Activated CD8-positive, alpha-beta T cell treated with anti-CD3 and anti-CD28 coated beads, Interleukin-2, amount 10 ng/mL, durations not matched to agents 7 days and 5 days (primary cell): ENCODE measurements around the gene CPNE2. TPM values are rescaled to one million over a fixed set of nuclear protein-coding genes. Genes with fewer than 3 reads are reported as not detected.

Experiments
- ATAC-seq: fragments of 150-1000 bp; cut with Tn5 transposase; one replicate; pipeline ENCODE4 v1.10.0; 2021; ENCODE audit warnings: moderate library complexity
- CTCF ChIA-PET: fragments of 350-600 bp; sonication (Branson Sonifier 250); formaldehyde crosslinking; loops from one replicate; lab custom pipeline; 2021; ENCODE audit warnings: antibody characterized with exemption; lab: Charles Lee
- POLR2A ChIA-PET: fragments of 350-600 bp; sonication (Branson Sonifier 250); formaldehyde crosslinking; loops from one replicate; lab custom pipeline; 2021; ENCODE audit warnings: antibody characterized with exemption; lab: Charles Lee
- DNase-seq: peaks from one replicate; pipeline ENCODE4 v3.0.0-alpha.2; 2020
- H3K27ac Mint-ChIP-seq: one replicate; pipeline ENCODE4 v1.8.0; 2021; ENCODE audit warnings: mild to moderate bottlenecking, mixed read lengths
- H3K27me3 Mint-ChIP-seq: one replicate; pipeline ENCODE4 v1.8.0; 2021; ENCODE audit warnings: low read depth, mixed read lengths
- H3K36me3 Mint-ChIP-seq: one replicate; pipeline ENCODE4 v1.8.0; 2021; ENCODE audit warnings: low read depth, mixed read lengths
- H3K4me1 Mint-ChIP-seq: one replicate; pipeline ENCODE4 v1.8.0; 2021; ENCODE audit warnings: low read depth, mixed read lengths
- H3K4me3 Mint-ChIP-seq: one replicate; pipeline ENCODE4 v1.8.0; 2021; ENCODE audit warnings: mild to moderate bottlenecking, mixed read lengths
- H3K9me3 Mint-ChIP-seq: one replicate; pipeline ENCODE4 v1.8.0; 2022; ENCODE audit warnings: mixed read lengths; ENCODE audit not compliant: insufficient read depth
- total RNA-seq, 2 experiments: library from RNA; stranded (reverse); gene quantifications; one replicate each; pipeline ENCODE4 v1.2.3, GENCODE V29; 2021

CPNE2 gene
- total RNA-seq, 2 experiments from 2014 or later = 11.3 to 12.5 TPM

GRCh38 chr16:57125376-57125775 lies 33.0 kb downstream of the CPNE2 start:
- Mint-ChIP-seq H3K36me3 (peaks cover 2% of the 10 kb centered on the region), H3K27ac (no peak overlapping the region), H3K4me1 (peaks cover 62% of the 10 kb centered on the region), H3K27me3 (no peaks in the 10 kb centered on the region), H3K9me3 (no peaks in the 10 kb centered on the region), H3K4me3 (no peak overlapping the region)
- ChIA-PET CTCF (interaction anchor here (2.1 kb wide), 1 partner anchor 16 kb away, joined by 6 read pairs; no protein-coding TSS in a partner anchor), POLR2A (no interaction called here)
- DNase-seq (no peak), ATAC-seq (no peak)

- CTCF ChIA-PET = interaction anchor here (0.6 to 3.3 kb wide), 6 partner anchors 12 to 42 kb away, joined by 3 to 21 read pairs (median 6); partner anchors contain the start of gene CPNE2
- no peaks in the 10 kb centered on the region for H3K9me3 Mint-ChIP-seq
- DNase-seq = no peak
These were observed 33.6 kb downstream of the CPNE2 start for GRCh38 chr16:57125969-57126368.

GRCh38 chr16:57126411-57126810 lies 34.0 kb downstream of the CPNE2 start:
- CTCF ChIA-PET = interaction anchor here (0.6 to 3.3 kb wide), 8 partner anchors 12 to 42 kb away, joined by 3 to 21 read pairs (median 6); partner anchors contain the start of gene CPNE2
- Mint-ChIP-seq H3K4me1 (peaks cover 73% of the 10 kb centered on the region), H3K36me3 (peaks cover 2% of the 10 kb centered on the region), H3K4me3 (no peak overlapping the region), H3K9me3 (no peaks in the 10 kb centered on the region), H3K27ac (peak overlapping the region; percentile 82), H3K27me3 (no peaks in the 10 kb centered on the region)
- ATAC-seq (no peak), DNase-seq (no peak)
- POLR2A ChIA-PET = interaction anchor here (0.6 to 1.4 kb wide), 5 partner anchors 17 to 270 kb away, joined by 3 to 4 read pairs (median 3); no protein-coding TSS in a partner anchor

More at GRCh38 chr16:57125969-57126368, 33.6 kb downstream of the CPNE2 start:
- ATAC-seq = no peak
- Mint-ChIP-seq H3K4me3 (no peak overlapping the region), H3K36me3 (peaks cover 2% of the 10 kb centered on the region), H3K27me3 (no peaks in the 10 kb centered on the region), H3K4me1 (peaks cover 68% of the 10 kb centered on the region), H3K27ac (no peak overlapping the region)
- POLR2A ChIA-PET = interaction anchor here (0.6 kb wide), 1 partner anchor 61 kb away, joined by 3 read pairs; no protein-coding TSS in a partner anchor

GRCh38 chr16:57127037-57127763 lies 34.8 kb downstream of the CPNE2 start:
- POLR2A ChIA-PET = interaction anchor here (0.6 to 1.9 kb wide), 6 partner anchors 17 to 271 kb away, joined by 3 to 7 read pairs (median 4); no protein-coding TSS in a partner anchor
- Mint-ChIP-seq H3K27ac (peak overlapping the region; percentile 82), H3K27me3 (no peaks in the 10 kb centered on the region), H3K36me3 (peaks cover 2% of the 10 kb centered on the region), H3K4me1 (peaks cover 81% of the 10 kb centered on the region), H3K4me3 (no peak overlapping the region), H3K9me3 (no peaks in the 10 kb centered on the region)
- DNase-seq (peak; percentile 47), ATAC-seq (no peak)
- CTCF ChIA-PET = interaction anchor here (0.9 to 3.3 kb wide), 10 partner anchors 14 to 43 kb away, joined by 3 to 21 read pairs (median 5); partner anchors contain the start of gene CPNE2

GRCh38 chr16:57127836-57128235 lies 35.5 kb downstream of the CPNE2 start:
- DNase-seq (no peak), ATAC-seq (no peak)
- Mint-ChIP-seq H3K27me3 (no peaks in the 10 kb centered on the region), H3K36me3 (peaks cover 2% of the 10 kb centered on the region), H3K4me3 (no peak overlapping the region), H3K4me1 (peaks cover 87% of the 10 kb centered on the region), H3K27ac (peak overlapping the region; percentile 82), H3K9me3 (no peaks in the 10 kb centered on the region)
- ChIA-PET CTCF (interaction anchor here (0.9 to 3.3 kb wide), 7 partner anchors 18 to 67 kb away, joined by 3 to 21 read pairs (median 5); partner anchors contain the start of gene CPNE2), POLR2A (interaction anchor here (1.2 to 1.9 kb wide), 3 partner anchors 16 to 196 kb away, joined by 3 to 7 read pairs (median 3); no protein-coding TSS in a partner anchor)

GRCh38 chr16:57128771-57129389 lies 36.5 kb downstream of the CPNE2 start:
- ATAC-seq (peak; percentile 75), DNase-seq (peak; percentile 83)
- Mint-ChIP-seq H3K4me1 (peaks cover 86% of the 10 kb centered on the region), H3K36me3 (peaks cover 2% of the 10 kb centered on the region), H3K27ac (peak overlapping the region; percentile 96), H3K9me3 (no peaks in the 10 kb centered on the region), H3K4me3 (peak overlapping the region; percentile 71), H3K27me3 (no peaks in the 10 kb centered on the region)
- ChIA-PET POLR2A (interaction anchor here (0.9 to 1.9 kb wide), 8 partner anchors 13 to 198 kb away, joined by 3 to 9 read pairs (median 6); partner anchors contain the start of genes PSME3IP1 and RSPRY1), CTCF (interaction anchor here (0.8 to 3.3 kb wide), 12 partner anchors 8 to 66 kb away, joined by 3 to 20 read pairs (median 4); no protein-coding TSS in a partner anchor)

GRCh38 chr16:57130950-57131321 lies 38.6 kb downstream of the CPNE2 start:
- ATAC-seq (no peak), DNase-seq (no peak)
- POLR2A ChIA-PET = interaction anchor here (0.7 to 0.9 kb wide), 2 partner anchors 11 kb away, joined by 3 to 5 read pairs; no protein-coding TSS in a partner anchor
- Mint-ChIP-seq H3K36me3 (peaks cover 2% of the 10 kb centered on the region), H3K27me3 (no peaks in the 10 kb centered on the region), H3K4me1 (peaks cover 91% of the 10 kb centered on the region), H3K27ac (peak overlapping the region; percentile 96), H3K9me3 (no peaks in the 10 kb centered on the region), H3K4me3 (peak overlapping the region; percentile 51)
- CTCF ChIA-PET = interaction anchor here (1.4 to 1.7 kb wide), 2 partner anchors 38 to 39 kb away, joined by 3 to 5 read pairs; partner anchors contain the start of gene CPNE2

- ChIA-PET POLR2A (interaction anchor here (0.7 to 0.8 kb wide), 2 partner anchors 10 to 62 kb away, joined by 3 to 5 read pairs; no protein-coding TSS in a partner anchor), CTCF (interaction anchor here (1.4 to 5.7 kb wide), 3 partner anchors 38 to 48 kb away, joined by 3 to 20 read pairs (median 5); partner anchors contain the start of gene CPNE2)
- peak overlapping the region; percentile 16 for H3K4me3 Mint-ChIP-seq
- peak overlapping the region; percentile 96 for H3K27ac Mint-ChIP-seq
- H3K4me1 Mint-ChIP-seq = peaks cover 90% of the 10 kb centered on the region
- ATAC-seq = no peak
- no peaks in the 10 kb centered on the region for H3K27me3 Mint-ChIP-seq
- no peaks in the 10 kb centered on the region for H3K9me3 Mint-ChIP-seq
- peaks cover under 1% of the 10 kb centered on the region for H3K36me3 Mint-ChIP-seq
- peak; percentile 43 for DNase-seq
These were observed 39.1 kb downstream of the CPNE2 start for GRCh38 chr16:57131351-57131970.

- H3K27ac Mint-ChIP-seq = peak overlapping the region; percentile 96
- no peak overlapping the region for H3K4me3 Mint-ChIP-seq
- DNase-seq = no peak
- CTCF ChIA-PET = interaction anchor here (1.4 to 5.7 kb wide), 3 partner anchors 38 to 49 kb away, joined by 3 to 20 read pairs (median 5); partner anchors contain the start of gene CPNE2
- H3K27me3 Mint-ChIP-seq = no peaks in the 10 kb centered on the region
- no peak for ATAC-seq
- POLR2A ChIA-PET = interaction anchor here (0.8 kb wide), 1 partner anchor 63 kb away, joined by 3 read pairs; no protein-coding TSS in a partner anchor
- peaks cover 5% of the 10 kb centered on the region for H3K36me3 Mint-ChIP-seq
- peaks cover 82% of the 10 kb centered on the region for H3K4me1 Mint-ChIP-seq
- no peaks in the 10 kb centered on the region for H3K9me3 Mint-ChIP-seq
These were observed 40.1 kb downstream of the CPNE2 start for GRCh38 chr16:57132470-57132869.

- CTCF ChIA-PET = interaction anchor here (3.9 to 5.7 kb wide), 2 partner anchors 18 to 49 kb away, joined by 11 to 20 read pairs; no protein-coding TSS in a partner anchor
- H3K27ac Mint-ChIP-seq = peak overlapping the region; percentile 96
- peaks cover 77% of the 10 kb centered on the region for H3K4me1 Mint-ChIP-seq
- DNase-seq (no peak), ATAC-seq (no peak)
- no peaks in the 10 kb centered on the region for H3K9me3 Mint-ChIP-seq
- POLR2A ChIA-PET = no interaction called here
- no peak overlapping the region for H3K4me3 Mint-ChIP-seq
- peaks cover 5% of the 10 kb centered on the region for H3K36me3 Mint-ChIP-seq
- H3K27me3 Mint-ChIP-seq = no peaks in the 10 kb centered on the region
These were observed 40.6 kb downstream of the CPNE2 start for GRCh38 chr16:57133031-57133430.
